CD4-positive, alpha-beta T cell treated with Interleukin-2 at 100 ng/mL for 4 hours (primary cell): Measurements from ENCODE around the gene RBM28.
A peak's percentile ranks its signal among the peaks of the same experiment; 100 is the strongest.

ENCODE experiments used
- DNase-seq: peaks from one replicate; pipeline ENCODE4 v3.0.0-alpha.2; 2020; ENCODE audit warnings: low spot score

RBM28 gene

GRCh38 chr7:128370491-128370890, 26.8 kb upstream of the RBM28 start:
- no peak for DNase-seq

- no peak for DNase-seq
Measured at GRCh38 chr7:128366986-128367385, 23.3 kb upstream of the RBM28 start.

GRCh38 chr7:128366300-128366699, 22.6 kb upstream of the RBM28 start:
- no peak for DNase-seq

- DNase-seq = no peak
Measured at GRCh38 chr7:128365432-128365831, 21.7 kb upstream of the RBM28 start.

- DNase-seq = no peak
Measured at GRCh38 chr7:128364166-128364870, 20.6 kb upstream of the RBM28 start.

- no peak for DNase-seq
Measured at GRCh38 chr7:128363261-128363721, 19.6 kb upstream of the RBM28 start.

GRCh38 chr7:128362670-128363069, 19.0 kb upstream of the RBM28 start:
- no peak for DNase-seq

- DNase-seq = peak; percentile 37
Measured at GRCh38 chr7:128361411-128362379, 18.0 kb upstream of the RBM28 start, which contains the start of gene PRRT4. PRRT4 (minus strand) TSS chr7:128361690.

GRCh38 chr7:128360359-128360678, 16.6 kb upstream of the RBM28 start:
- DNase-seq = no peak

- no peak for DNase-seq
Measured at GRCh38 chr7:128359939-128360338, 16.2 kb upstream of the RBM28 start.

- no peak for DNase-seq
Measured at GRCh38 chr7:128359336-128359735, 15.6 kb upstream of the RBM28 start.

GRCh38 chr7:128358233-128358632, 14.5 kb upstream of the RBM28 start:
- DNase-seq = no peak

- DNase-seq = no peak
Measured at GRCh38 chr7:128357217-128357613, 13.5 kb upstream of the RBM28 start.

- no peak for DNase-seq
Measured at GRCh38 chr7:128356546-128357216, 13.0 kb upstream of the RBM28 start.

GRCh38 chr7:128353610-128354009, 9.9 kb upstream of the RBM28 start:
- no peak for DNase-seq

- no peak for DNase-seq
Measured at GRCh38 chr7:128353189-128353588, 9.5 kb upstream of the RBM28 start.

- no peak for DNase-seq
Measured at GRCh38 chr7:128352636-128353035, 8.9 kb upstream of the RBM28 start.

- peak; percentile 14 for DNase-seq
Measured at GRCh38 chr7:128352153-128352537, 8.4 kb upstream of the RBM28 start.

- no peak for DNase-seq
Measured at GRCh38 chr7:128351296-128352152, 7.8 kb upstream of the RBM28 start.

- DNase-seq = no peak
Measured at GRCh38 chr7:128350708-128351295, 7.1 kb upstream of the RBM28 start.

- DNase-seq = no peak
Measured at GRCh38 chr7:128349466-128349825, 5.7 kb upstream of the RBM28 start.
